Mucosa of descending colon (tissue), 3 donors: ENCODE measurements around the gene CFAP65. TPM values are rescaled to one million over a fixed set of nuclear protein-coding genes. Genes with fewer than 3 reads are reported as not detected.

Experiments used
- ATAC-seq: fragments of 200-7000 bp; cut with Tn5 transposase; one replicate; pipeline ENCODE4 v1.9.1; 2020; ENCODE audit warnings: mild to moderate bottlenecking, moderate library complexity
- DNase-seq, 3 donors: peaks; one replicate each; pipeline ENCODE4 v3.0.0-alpha.2; 2020
- H3K36me3 ChIP-seq: fragments of 200-600 bp; one replicate; pipeline ENCODE4 v1.8.0; 2021; ENCODE audit warnings: low read depth, mild to moderate bottlenecking
- H3K4me1 ChIP-seq: fragments of 200-600 bp; one replicate; pipeline ENCODE4 v1.8.0; 2021; ENCODE audit warnings: low read depth, mild to moderate bottlenecking
- H3K4me3 ChIP-seq: fragments of 200-600 bp; one replicate; pipeline ENCODE4 v1.8.0; 2021; ENCODE audit warnings: mild to moderate bottlenecking
- H3K9me3 ChIP-seq: fragments of 200-600 bp; one replicate; pipeline ENCODE4 v1.8.0; 2021; ENCODE audit warnings: mild to moderate bottlenecking
- intact Hi-C, 2 donors: fragments of 100-400 bp; cut with DNase I in 1 of 2; cut with micrococcal nuclease in 1 of 2; formaldehyde crosslinking; loops; one replicate each; pipeline versions ENCODE4 v1.11.0 to v1.11.1; 2022; cut with DNase I, micrococcal nuclease
- total RNA-seq, 3 donors: library from RNA; stranded (reverse); fragmentation: NEBNext Ultra II Directional in 2 of 3; extraction: Animal tissue kit (Norgen Biotek cat#: 25700) in 2 of 3; gene quantifications; one replicate each; pipeline versions ENCODE4 v1.2.1 to v1.2.4, GENCODE V29; 2021 to 2023
- TF ChIP-seq, protein P1 (sequence below): fragments of 200-600 bp; IDR thresholded peaks from one replicate; pipeline ENCODE4 v1.8.0; 2022; ENCODE audit warnings: antibody characterized with exemption, mild to moderate bottlenecking
- donor health status: DM: no; HTN: no; CAD: no; lungs with moderate emphysema.
- donor health status: DM: no; HTN: no; CAD: no.
- donor health status: DM: no; HTN: yes; CAD: no.

Gene CFAP65
- total RNA-seq, 3 donors from 2014 or later: 0.09 to 0.46 (median 0.27) TPM

DNA sequence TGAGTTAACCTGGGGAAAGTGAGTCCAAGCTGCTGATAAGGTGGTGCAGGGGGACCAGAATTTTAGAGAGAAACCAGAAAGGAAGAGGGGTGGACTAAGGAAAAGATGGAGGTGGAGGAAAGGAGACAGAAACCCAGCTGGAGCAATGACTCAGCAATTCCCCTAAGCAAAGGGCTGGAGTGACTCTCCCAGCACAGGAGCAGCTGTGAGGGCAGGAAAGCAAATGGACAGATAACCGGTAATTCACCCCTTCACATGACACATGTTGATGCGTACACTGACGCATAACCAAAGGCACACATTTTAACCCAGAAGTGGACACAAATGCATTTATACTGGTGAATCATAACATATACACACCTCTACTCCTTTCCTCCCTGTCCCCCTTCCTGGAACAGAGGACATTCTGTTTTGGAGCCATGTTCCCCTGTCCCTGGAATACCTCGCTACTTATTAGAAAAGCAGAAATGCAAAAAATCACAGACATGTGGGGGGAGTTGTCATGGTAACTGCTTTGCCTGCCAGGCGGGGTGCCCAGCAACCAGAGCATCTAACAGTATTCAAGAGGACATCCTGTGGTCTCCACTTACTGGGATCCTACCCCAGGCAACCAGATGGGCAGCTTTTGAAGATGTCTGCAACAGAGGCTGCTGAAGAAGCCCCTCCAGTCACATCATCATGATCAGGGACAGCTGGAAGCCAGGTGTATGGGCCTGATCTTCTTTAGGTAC, 77.1 kb downstream of the CFAP65 start:
- intact Hi-C loops: no loop called here
- no peak for DNase-seq
- TF ChIP-seq, protein P1, sequence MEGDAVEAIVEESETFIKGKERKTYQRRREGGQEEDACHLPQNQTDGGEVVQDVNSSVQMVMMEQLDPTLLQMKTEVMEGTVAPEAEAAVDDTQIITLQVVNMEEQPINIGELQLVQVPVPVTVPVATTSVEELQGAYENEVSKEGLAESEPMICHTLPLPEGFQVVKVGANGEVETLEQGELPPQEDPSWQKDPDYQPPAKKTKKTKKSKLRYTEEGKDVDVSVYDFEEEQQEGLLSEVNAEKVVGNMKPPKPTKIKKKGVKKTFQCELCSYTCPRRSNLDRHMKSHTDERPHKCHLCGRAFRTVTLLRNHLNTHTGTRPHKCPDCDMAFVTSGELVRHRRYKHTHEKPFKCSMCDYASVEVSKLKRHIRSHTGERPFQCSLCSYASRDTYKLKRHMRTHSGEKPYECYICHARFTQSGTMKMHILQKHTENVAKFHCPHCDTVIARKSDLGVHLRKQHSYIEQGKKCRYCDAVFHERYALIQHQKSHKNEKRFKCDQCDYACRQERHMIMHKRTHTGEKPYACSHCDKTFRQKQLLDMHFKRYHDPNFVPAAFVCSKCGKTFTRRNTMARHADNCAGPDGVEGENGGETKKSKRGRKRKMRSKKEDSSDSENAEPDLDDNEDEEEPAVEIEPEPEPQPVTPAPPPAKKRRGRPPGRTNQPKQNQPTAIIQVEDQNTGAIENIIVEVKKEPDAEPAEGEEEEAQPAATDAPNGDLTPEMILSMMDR: no peak
- Histone ChIP-seq H3K4me1 (peaks cover 10% of the 10 kb centered on the region), H3K36me3 (no peaks in the 10 kb centered on the region), H3K9me3 (no peaks in the 10 kb centered on the region), H3K4me3 (no peak overlapping the region)
- no peak for ATAC-seq

DNA sequence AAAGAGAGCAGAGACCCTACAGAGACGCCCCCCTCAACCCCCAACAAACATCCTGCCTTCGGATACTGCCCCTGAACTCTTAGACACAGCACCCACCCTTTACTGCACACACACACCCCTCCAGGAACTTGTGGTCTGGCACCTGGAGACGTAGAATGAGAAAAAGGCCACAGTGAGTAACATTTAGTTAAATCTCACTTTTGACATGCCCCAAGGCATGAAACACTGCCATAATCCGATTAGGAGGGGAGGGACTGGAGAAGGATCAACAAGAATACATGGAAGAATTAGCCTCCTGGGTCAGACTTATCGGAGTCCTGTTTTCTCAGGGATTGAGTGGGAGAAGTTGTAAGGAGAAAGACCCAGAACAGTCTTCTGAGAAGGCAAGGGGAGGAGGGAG, 77.7 kb downstream of the CFAP65 start:
- ATAC-seq (no peak), DNase-seq (no peak)
- Histone ChIP-seq H3K9me3 (no peaks in the 10 kb centered on the region), H3K4me1 (peaks cover 10% of the 10 kb centered on the region), H3K36me3 (no peaks in the 10 kb centered on the region), H3K4me3 (no peak overlapping the region)
- intact Hi-C loops: no loop called here
- TF ChIP-seq, protein P1: no peak

DNA sequence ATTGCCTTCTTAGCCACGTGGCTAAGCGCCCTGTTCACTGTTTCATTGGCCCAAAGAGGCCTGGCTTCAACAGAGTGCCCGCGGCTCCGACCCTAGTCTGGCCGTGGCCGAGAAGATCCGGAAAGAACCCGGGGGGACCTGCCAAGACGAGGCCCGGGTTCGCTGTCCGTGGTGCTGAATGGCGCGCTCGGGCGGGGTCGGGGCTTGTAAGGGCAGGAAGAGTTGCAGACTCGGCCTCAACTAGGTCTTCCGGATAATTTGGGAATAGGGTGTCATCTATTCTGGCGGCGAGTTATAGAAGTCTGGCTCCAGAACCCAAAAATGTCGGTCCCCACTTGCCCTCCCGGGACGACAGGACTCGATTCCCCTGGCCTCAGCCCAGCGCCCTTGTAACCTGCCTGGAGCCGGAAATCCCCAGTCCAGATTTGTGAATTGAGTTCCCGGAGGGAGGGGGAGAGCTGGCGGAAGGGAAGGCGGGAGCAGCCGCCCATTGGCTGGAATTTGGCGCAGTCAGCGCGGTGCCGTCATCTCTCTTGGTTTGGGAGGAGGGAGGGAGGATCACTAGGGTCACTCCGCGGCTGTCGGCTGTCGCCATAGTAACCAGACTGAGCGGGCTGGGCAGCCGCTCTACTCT, 78.3 kb downstream of the CFAP65 start:
- DNase-seq: peak in 2 of 3 donors; percentile 73 to 74
- TF ChIP-seq, protein P1: no peak
- peaks cover 10% of the 10 kb centered on the region for H3K4me1 ChIP-seq
- no peaks in the 10 kb centered on the region for H3K36me3 ChIP-seq
- no peaks in the 10 kb centered on the region for H3K9me3 ChIP-seq
- intact Hi-C loops: no loop called here
- H3K4me3 ChIP-seq: no peak overlapping the region
- peak; percentile 45 for ATAC-seq

DNA sequence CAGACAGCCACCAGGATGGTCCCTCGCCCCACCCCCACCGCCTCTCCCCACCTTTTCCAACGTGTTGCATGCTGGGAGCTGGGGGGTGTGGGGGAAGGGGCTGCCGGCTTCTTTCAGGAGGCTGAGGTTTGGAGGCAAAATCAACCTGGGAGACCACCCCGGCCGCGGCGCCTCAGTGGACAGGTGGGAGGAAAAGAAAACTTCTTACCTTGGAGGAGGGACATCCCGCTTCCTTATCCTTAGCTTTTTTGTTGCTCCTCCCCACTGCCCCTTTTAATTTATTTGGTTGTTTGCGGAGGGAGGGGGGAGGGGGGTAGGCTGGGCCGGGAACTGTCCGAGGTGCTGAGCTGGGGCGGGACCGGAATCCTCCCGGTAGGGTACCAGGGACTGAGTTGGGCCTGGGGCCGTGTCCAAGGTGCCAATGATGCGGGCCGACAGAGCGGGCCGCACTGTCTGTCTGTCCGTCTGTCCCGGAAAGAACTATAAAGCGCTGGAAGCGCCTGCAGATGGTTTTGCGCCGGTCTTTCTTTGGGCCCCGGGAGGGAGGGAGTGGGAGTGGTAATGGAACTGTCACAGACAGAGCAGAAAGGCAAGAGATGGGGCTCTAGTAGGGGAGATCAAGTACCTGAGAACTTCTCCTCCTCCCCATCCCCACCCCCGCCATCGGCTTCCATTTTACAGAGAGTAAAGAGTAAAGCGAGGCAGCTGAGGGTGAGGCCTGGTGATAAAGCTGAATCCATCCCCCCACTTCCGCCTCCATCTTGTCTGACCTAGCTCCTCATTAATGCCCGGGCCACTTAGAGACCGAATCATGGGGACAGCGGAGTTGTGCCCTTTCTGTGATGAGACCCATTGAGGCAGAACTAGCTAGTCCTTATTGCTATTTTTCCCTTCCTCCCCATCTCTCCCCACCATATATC, 79.4 kb downstream of the CFAP65 start:
- peaks cover 10% of the 10 kb centered on the region for H3K4me1 ChIP-seq
- no peaks in the 10 kb centered on the region for H3K9me3 ChIP-seq
- no peak for DNase-seq
- TF ChIP-seq, protein P1: no peak
- intact Hi-C loops: no loop called here
- no peaks in the 10 kb centered on the region for H3K36me3 ChIP-seq
- H3K4me3 ChIP-seq: no peak overlapping the region
- ATAC-seq: no peak

DNA sequence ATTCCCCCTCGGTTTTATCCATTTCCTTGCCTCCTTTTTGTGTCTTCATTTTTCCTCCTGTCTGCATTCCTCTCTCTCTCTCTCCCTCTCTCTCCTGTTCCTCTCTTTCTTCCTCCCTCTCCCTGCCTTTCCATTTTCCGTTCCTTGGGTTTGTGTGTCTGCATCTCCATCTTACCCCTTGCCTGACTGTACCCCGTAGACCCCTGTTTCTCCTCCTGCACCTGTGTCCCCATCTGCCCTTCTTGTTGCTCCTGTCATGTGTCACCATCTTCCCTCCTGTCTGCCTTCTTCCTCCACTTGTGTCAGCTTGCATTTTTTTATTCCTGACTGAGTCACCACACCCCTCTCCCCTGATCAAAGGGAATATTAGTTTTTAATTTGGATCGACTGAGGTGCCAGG, 80.1 kb downstream of the CFAP65 start:
- H3K36me3 ChIP-seq: no peaks in the 10 kb centered on the region
- intact Hi-C loops: no loop called here
- DNase-seq (no peak), ATAC-seq (no peak)
- H3K4me3 ChIP-seq: no peak overlapping the region
- H3K9me3 ChIP-seq: no peaks in the 10 kb centered on the region
- TF ChIP-seq, protein P1: no peak
- H3K4me1 ChIP-seq: peaks cover 10% of the 10 kb centered on the region
